SK-N-MC (cell line): Measurements from ENCODE around the gene SUFU.

Experiments
- EZH2 ChIP-seq: fragments of 200-600 bp; sonication (generic); IDR thresholded peaks from one replicate; pipeline ENCODE4 v1.6.1; 2017; ENCODE audit warnings: antibody characterized with exemption
- POLR2AphosphoS5 ChIP-seq: IDR thresholded peaks from 2 replicates; pipeline ENCODE4 v1.6.1; 2012; ENCODE audit warnings: mild to moderate bottlenecking, low read depth, low read length, borderline replicate concordance

GRCh38 chr10:102552533-102552932, 48.8 kb downstream of the SUFU start:
- TF ChIP-seq POLR2AphosphoS5 (no peak), EZH2 (no peak)
